HL-60/S4 (cell line): ENCODE data around the gene ELMO1.

Experiments
- in situ Hi-C: fragments of 300-500 bp; cut with MboI; formaldehyde crosslinking; loops from 2 replicates; pipeline ENCODE4 v1.14.3; 2022; ENCODE audit warnings: low sequenced_read_pairs

The ELMO1 gene

GRCh38 chr7:36970551-36971514 is 477.8 kb downstream of the ELMO1 start:
- in situ Hi-C loops: no loop called here

- in situ Hi-C loops: no loop called here
These were observed 479.3 kb downstream of the ELMO1 start for GRCh38 chr7:36969376-36969775.

- in situ Hi-C loops: no loop called here
These were observed 481.3 kb downstream of the ELMO1 start for GRCh38 chr7:36967387-36967786.

GRCh38 chr7:36966636-36967035 is 482.0 kb downstream of the ELMO1 start:
- in situ Hi-C loops: no loop called here

- in situ Hi-C loops: no loop called here
These were observed 482.6 kb downstream of the ELMO1 start for GRCh38 chr7:36966039-36966438.

- in situ Hi-C loops: no loop called here
These were observed 483.0 kb downstream of the ELMO1 start for GRCh38 chr7:36965625-36966024.

GRCh38 chr7:36964297-36964696 is 484.4 kb downstream of the ELMO1 start:
- in situ Hi-C loops: no loop called here

- in situ Hi-C loops: no loop called here
These were observed 486.3 kb downstream of the ELMO1 start for GRCh38 chr7:36962367-36962766.

- in situ Hi-C loops: no loop called here
These were observed 487.0 kb downstream of the ELMO1 start for GRCh38 chr7:36961693-36962092.

- in situ Hi-C loops: no loop called here
These were observed 487.6 kb downstream of the ELMO1 start for GRCh38 chr7:36961097-36961496.

- in situ Hi-C loops: no loop called here
These were observed 488.6 kb downstream of the ELMO1 start for GRCh38 chr7:36960105-36960504.

- in situ Hi-C loops: no loop called here
These were observed 490.4 kb downstream of the ELMO1 start for GRCh38 chr7:36958111-36958733.

GRCh38 chr7:36957620-36958019 is 491.0 kb downstream of the ELMO1 start:
- in situ Hi-C loops: no loop called here

GRCh38 chr7:36956814-36957213 is 491.9 kb downstream of the ELMO1 start:
- in situ Hi-C loops: no loop called here

GRCh38 chr7:36955456-36956129 is 493.1 kb downstream of the ELMO1 start:
- in situ Hi-C loops: no loop called here

- in situ Hi-C loops: no loop called here
These were observed 497.4 kb downstream of the ELMO1 start for GRCh38 chr7:36951257-36951697.

GRCh38 chr7:36949711-36950600 is 498.7 kb downstream of the ELMO1 start:
- in situ Hi-C loops: no loop called here

GRCh38 chr7:36946401-36946739 is 502.3 kb downstream of the ELMO1 start:
- in situ Hi-C loops: no loop called here

GRCh38 chr7:36945612-36946400 is 502.9 kb downstream of the ELMO1 start:
- in situ Hi-C loops: no loop called here

GRCh38 chr7:36944838-36945237 is 503.8 kb downstream of the ELMO1 start:
- in situ Hi-C loops: no loop called here
